HG02852 (cell line): ENCODE measurements around the gene EPHA8.

Experiments
- ATAC-seq: cut with Tn5 transposase; IDR thresholded peaks from one replicate; pipeline ENCODE4 v1.9.1; 2021; ENCODE audit warnings: mild to moderate bottlenecking, moderate library complexity; ENCODE audit not compliant: unreplicated experiment

Gene EPHA8

DNA sequence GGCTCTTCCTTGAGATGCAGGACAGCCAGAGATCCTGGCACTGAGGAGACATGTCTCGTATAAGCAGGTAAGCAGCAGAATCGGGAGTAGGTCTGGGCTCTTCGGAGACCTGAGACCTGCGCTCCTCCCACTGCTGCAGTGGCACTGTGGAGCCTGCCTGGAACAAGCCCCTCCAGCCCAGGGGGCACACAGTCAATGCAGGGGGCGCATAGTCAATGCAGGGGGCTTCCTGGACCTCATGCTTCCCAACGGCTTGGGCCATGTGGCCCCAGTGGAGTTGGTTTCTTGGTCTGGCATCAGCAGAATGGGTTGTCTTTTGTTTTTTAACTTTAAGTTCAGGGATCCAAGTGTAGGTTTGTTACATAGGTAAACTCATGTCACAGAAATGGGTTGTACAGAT lies 27.9 kb upstream of the EPHA8 start:
- ATAC-seq = no peak

- no peak for ATAC-seq
Measured at GRCh38 chr1:22536506-22536905, 26.8 kb upstream of the EPHA8 start.

DNA sequence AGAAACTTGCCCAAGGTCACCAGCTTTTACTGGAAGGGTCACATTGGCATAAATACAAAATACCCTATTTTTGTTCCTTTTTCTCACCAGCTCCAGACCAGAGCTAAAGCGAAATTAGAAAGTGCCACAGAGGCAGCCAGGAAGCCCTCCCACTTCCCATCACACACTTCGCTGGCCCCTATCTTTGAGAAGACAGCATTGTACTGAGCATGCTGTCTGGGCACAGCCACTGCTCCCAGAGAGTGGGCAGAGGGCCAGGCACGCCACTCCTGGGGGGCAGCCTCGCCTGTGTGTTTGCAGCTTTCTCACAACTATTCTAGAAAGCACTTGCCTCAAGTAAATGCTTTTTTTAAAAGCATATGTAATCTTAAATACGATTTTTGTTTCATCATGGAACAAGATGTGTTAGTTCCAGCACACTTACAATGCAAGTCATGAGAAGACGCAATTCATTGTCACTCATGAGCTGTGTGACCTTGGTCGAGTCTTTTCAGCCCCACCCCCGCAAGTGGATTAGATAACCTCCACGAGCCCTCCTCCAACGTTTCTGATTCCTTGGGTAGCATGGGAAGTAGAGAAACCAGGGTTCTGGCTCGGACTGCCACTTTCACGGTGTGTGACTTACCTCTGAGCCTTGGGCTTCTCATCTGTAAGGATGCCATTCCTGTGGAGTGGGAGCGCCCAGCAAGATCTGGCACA lies 25.7 kb upstream of the EPHA8 start:
- no peak for ATAC-seq

- no peak for ATAC-seq
Measured at GRCh38 chr1:22539510-22540118, 23.7 kb upstream of the EPHA8 start.

DNA sequence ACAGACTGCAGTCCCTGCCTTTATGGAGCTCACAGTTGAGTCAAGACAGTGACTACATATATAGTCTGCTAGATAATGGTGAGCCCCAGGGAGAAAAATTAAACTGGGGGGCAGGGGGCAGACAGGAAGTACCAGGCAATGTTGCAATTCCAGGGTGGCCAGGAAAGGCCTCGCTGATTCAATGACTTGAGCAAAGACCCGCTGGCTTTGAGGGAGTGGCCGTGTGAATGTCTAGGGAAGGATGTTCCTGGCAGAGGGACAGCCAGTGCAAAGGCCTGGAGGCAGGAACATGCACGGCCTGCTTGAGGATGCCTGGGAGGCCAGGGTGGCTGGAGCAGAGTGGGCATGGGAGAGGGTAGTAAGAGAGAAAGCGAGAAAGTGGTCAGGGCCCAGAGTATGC lies 23.0 kb upstream of the EPHA8 start:
- no peak for ATAC-seq

DNA sequence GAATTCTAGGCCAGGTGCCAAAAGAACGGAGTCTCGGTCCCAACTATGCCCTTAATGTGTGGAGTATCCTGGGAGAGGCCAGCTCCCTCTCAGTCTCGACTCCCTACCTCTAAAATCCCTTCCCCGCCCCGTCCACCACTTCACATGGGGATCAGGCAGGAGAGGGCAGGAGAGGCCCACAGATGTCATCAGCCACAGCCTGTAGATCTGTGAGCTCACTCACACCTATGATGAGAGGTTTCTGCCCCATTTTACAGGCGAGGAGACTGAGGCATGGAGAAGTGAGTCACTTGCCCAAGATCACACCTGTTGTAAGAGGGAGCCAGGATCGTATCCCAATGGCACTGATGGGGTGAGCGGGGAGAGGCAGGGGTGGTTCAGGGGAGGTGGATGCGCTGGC lies 20.4 kb upstream of the EPHA8 start:
- ATAC-seq = no peak

- no peak for ATAC-seq
Measured at GRCh38 chr1:22543679-22544078, 19.6 kb upstream of the EPHA8 start.

GRCh38 chr1:22544606-22545005 lies 18.7 kb upstream of the EPHA8 start:
- no peak for ATAC-seq

DNA sequence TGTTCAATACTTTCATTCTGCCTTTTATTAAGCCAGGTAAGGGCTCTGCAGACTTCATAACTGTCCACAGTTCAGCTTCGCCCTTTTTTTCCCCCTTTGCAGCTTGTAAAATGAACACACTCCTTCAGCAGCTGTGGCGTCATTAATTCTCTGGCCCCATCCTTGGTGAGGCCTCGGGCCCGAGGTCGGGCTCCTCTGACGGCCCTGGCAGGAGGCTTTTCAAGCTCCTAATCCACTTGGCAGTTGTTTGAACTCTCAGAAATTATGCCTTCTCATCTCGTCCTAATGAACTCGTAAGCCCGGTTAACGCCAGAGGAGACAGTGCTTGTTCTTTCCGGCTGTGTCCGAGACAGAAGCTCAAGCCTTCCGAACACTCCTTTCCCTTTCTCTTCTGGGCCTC lies 18.1 kb upstream of the EPHA8 start:
- no peak for ATAC-seq

- no peak for ATAC-seq
Measured at GRCh38 chr1:22547186-22547817, 16.0 kb upstream of the EPHA8 start.

- ATAC-seq = no peak
Measured at GRCh38 chr1:22547818-22548462, 15.3 kb upstream of the EPHA8 start.

DNA sequence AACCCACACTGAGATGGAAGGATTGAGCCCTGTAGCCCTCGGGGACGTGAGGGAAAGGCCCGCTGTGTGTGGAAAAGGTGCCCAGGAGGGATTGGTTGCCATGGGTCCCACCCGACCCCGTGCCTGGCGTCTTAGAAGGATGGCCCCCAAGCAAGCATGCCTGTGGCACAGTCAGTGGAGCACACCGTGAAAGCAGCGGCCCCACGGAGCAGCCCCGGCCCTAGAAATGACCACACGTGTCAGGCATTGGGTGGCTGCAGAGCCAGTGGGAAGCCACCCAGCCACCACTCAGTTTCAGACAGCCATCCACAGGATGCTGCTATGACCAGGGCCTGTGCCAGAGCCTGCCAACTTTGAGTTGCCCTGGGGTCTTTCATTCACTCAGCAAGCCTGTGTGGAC lies 13.3 kb upstream of the EPHA8 start:
- no peak for ATAC-seq

- ATAC-seq = no peak
Measured at GRCh38 chr1:22551591-22551990, 11.7 kb upstream of the EPHA8 start.

GRCh38 chr1:22552021-22552420 lies 11.3 kb upstream of the EPHA8 start:
- no peak for ATAC-seq

GRCh38 chr1:22553104-22553880 lies 10.0 kb upstream of the EPHA8 start:
- no peak for ATAC-seq

DNA sequence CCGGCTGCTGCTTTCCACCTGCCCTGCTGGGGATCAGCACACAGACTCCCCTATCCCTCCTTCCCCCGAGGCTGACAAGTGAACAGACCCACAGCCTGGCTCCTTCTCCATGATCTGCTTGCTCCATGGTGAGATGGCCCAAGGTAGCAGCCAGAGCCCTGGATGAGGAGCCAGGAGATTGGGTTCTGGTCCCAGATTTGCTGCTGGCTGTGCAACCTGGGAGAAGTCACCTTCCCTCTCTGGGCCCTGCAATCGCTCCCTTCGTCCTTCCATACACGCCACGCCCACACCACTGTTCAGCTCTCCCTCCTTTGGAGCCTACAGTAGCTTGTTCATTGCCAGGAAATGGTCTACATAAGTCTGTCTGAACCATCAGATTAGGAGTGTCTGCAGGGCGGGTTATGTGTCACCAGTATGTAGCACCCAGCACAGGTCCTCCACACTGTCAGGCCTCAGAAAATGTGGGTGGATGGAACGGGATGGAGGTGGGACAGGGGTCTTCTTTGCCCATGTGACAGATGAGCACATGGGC lies 9.2 kb upstream of the EPHA8 start:
- ATAC-seq = no peak

- no peak for ATAC-seq
Measured at GRCh38 chr1:22555371-22555656, 8.0 kb upstream of the EPHA8 start.

GRCh38 chr1:22556391-22557104 lies 6.7 kb upstream of the EPHA8 start:
- ATAC-seq = no peak

DNA sequence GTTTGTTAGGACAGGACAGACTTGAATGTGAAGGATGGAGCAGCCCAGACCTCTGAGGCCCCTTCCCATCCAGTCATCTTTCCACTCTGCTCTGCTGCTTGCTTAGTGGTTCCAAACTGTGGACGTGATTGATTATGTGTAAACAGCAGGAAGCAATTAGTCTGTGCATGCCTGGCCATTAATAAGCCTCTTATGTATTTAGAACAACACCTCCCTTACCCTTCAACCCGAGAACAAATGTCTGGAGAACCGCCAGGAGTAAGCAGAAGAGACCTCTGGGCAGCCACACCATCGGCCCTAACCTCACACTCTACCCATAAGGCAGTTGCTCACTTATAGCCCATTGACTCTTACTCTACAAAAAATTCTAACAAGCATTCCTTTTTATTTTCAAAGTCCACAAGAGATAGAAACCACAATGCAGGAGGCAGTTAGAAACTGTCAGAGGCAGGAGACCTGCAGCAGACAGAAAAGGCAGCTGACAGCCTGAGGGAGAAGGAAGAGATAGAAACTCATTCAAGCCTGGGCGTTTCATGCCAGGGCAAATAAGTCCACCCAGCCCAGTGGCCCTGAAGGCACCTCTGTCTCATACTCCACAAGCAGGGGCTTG lies 5.8 kb upstream of the EPHA8 start:
- ATAC-seq = no peak
